Fibroblast of lung (primary cell): ENCODE results near the gene MSL3B.
A peak's percentile ranks its signal among the peaks of the same experiment; 100 is the strongest.

Experiments used
- DNase-seq, 2 donors: peaks; one replicate each; pipeline versions ENCODE4 v3.0.0 to v3.0.0-alpha.2; 2010; ENCODE audit warnings: low read depth in 2 of 2
- H2AFZ ChIP-seq: 2 replicates; pipeline ENCODE4 v1.5.1; 2012; ENCODE audit warnings: low read length, control low read depth, inconsistent platforms
- H3K27ac ChIP-seq: 2 replicates; pipeline ENCODE4 v1.5.1; 2011; ENCODE audit warnings: low read length, control low read depth; ENCODE audit not compliant: insufficient read depth
- H3K27me3 ChIP-seq: 2 replicates; pipeline ENCODE4 v1.5.1; 2011; ENCODE audit warnings: mild to moderate bottlenecking, low read length; ENCODE audit not compliant: control insufficient read depth, insufficient read depth
- H3K36me3 ChIP-seq: 2 replicates; pipeline ENCODE4 v1.5.1; 2011; ENCODE audit warnings: low read length; ENCODE audit not compliant: control insufficient read depth, insufficient read depth
- H3K4me1 ChIP-seq: 2 replicates; pipeline ENCODE4 v1.5.1; 2011; ENCODE audit warnings: low read length; ENCODE audit not compliant: control insufficient read depth, insufficient read depth; ENCODE audit errors: extremely low read depth
- H3K4me2 ChIP-seq: 2 replicates; pipeline ENCODE4 v1.5.1; 2011; ENCODE audit warnings: low read length, control low read depth; ENCODE audit not compliant: insufficient read depth; ENCODE audit errors: extremely low read depth
- H3K4me3 ChIP-seq, 4 experiments: fragments of 200-600 bp in 1 of 4; sonication (generic) in 1 of 4; replicated peaks in 1 of 4; 2 replicates each; pipeline ENCODE4 v1.5.1; 2011 to 2016; ENCODE audit warnings: low read length in 4 of 4, low read depth in 3 of 4, mild to moderate bottlenecking in 3 of 4, control low read depth in 2 of 4, inconsistent platforms in 1 of 4, mixed read lengths in 1 of 4; ENCODE audit not compliant: insufficient read depth in 1 of 4; ENCODE audit errors: control extremely low read depth in 1 of 4
- H3K79me2 ChIP-seq: 2 replicates; pipeline ENCODE4 v1.5.1; 2012; ENCODE audit warnings: mild to moderate bottlenecking, low read length, inconsistent platforms; ENCODE audit not compliant: control insufficient read depth, insufficient read depth
- H3K9ac ChIP-seq: 2 replicates; pipeline ENCODE4 v1.5.1; 2011; ENCODE audit warnings: mild to moderate bottlenecking, low read length, control low read depth; ENCODE audit not compliant: insufficient read depth
- H3K9me3 ChIP-seq: 2 replicates; pipeline ENCODE4 v1.5.1; 2012; ENCODE audit warnings: low read depth, low read length; ENCODE audit not compliant: control insufficient read depth, insufficient read depth
- H4K20me1 ChIP-seq: 2 replicates; pipeline ENCODE4 v1.5.1; 2011; ENCODE audit warnings: low read length; ENCODE audit not compliant: control insufficient read depth, insufficient read depth; ENCODE audit errors: extremely low read depth
- EZH2 ChIP-seq: IDR thresholded peaks from 2 replicates; pipeline ENCODE4 v1.5.1; 2012; ENCODE audit warnings: low read length, control low read depth, mild to moderate bottlenecking; ENCODE audit errors: missing control alignments
- TF ChIP-seq, protein P1 (sequence below), 2 donors: IDR thresholded peaks in 1 of 2; conservative IDR thresholded peaks in 1 of 2; 1 replicate in 1 of 2; 2 replicates in 1 of 2; pipeline ENCODE4 v1.5.1; 2011 to 2012; ENCODE audit warnings: low read length in 2 of 2, control low read depth in 1 of 2, inconsistent platforms in 1 of 2, low read depth in 1 of 2, mild to moderate bottlenecking in 1 of 2

Gene MSL3B

DNA sequence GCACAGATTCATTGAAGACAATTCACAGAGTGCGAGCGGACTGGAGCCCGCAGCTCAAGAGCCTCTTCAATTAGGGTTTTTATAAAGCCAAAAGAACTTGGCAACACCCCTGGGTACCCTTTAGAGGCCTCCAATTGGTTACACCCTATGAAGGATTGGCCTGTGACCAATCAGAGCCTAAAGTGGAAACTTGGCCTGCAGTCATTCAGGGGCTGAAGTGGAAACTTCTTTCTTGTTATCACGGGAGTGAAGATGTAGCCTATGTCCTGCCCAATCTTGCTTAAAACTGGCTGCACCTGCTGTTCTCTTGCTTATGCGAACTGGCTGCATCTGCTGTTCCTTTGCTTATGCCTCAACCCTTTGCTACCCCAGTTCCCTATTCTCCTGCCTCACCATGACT is 12.0 kb downstream of the MSL3B start:
- DNase-seq, result no peak
- H3K79me2 ChIP-seq, result peaks cover 31% of the 10 kb centered on the region
- no peak overlapping the region for H3K27ac ChIP-seq
- peaks cover 6% of the 10 kb centered on the region for H3K4me1 ChIP-seq
- H3K4me3 ChIP-seq, result no peak overlapping the region
- no peaks in the 10 kb centered on the region for H4K20me1 ChIP-seq
- no peaks in the 10 kb centered on the region for H3K27me3 ChIP-seq
- H3K36me3 ChIP-seq, result no peaks in the 10 kb centered on the region
- TF ChIP-seq EZH2, result no peak
- TF ChIP-seq, protein P1, sequence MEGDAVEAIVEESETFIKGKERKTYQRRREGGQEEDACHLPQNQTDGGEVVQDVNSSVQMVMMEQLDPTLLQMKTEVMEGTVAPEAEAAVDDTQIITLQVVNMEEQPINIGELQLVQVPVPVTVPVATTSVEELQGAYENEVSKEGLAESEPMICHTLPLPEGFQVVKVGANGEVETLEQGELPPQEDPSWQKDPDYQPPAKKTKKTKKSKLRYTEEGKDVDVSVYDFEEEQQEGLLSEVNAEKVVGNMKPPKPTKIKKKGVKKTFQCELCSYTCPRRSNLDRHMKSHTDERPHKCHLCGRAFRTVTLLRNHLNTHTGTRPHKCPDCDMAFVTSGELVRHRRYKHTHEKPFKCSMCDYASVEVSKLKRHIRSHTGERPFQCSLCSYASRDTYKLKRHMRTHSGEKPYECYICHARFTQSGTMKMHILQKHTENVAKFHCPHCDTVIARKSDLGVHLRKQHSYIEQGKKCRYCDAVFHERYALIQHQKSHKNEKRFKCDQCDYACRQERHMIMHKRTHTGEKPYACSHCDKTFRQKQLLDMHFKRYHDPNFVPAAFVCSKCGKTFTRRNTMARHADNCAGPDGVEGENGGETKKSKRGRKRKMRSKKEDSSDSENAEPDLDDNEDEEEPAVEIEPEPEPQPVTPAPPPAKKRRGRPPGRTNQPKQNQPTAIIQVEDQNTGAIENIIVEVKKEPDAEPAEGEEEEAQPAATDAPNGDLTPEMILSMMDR (conservative IDR thresholded peaks at IDR 0.05 in 1 of 2, IDR thresholded peaks at IDR 0.05 in 1 of 2; ENCODE audit: low read depth in 1 of 2, low read length in 2 of 2), result no peak
- H2AFZ ChIP-seq, result no peak overlapping the region
- no peak overlapping the region for H3K9ac ChIP-seq
- H3K9me3 ChIP-seq, result no peaks in the 10 kb centered on the region
- H3K4me2 ChIP-seq, result no peak overlapping the region

DNA sequence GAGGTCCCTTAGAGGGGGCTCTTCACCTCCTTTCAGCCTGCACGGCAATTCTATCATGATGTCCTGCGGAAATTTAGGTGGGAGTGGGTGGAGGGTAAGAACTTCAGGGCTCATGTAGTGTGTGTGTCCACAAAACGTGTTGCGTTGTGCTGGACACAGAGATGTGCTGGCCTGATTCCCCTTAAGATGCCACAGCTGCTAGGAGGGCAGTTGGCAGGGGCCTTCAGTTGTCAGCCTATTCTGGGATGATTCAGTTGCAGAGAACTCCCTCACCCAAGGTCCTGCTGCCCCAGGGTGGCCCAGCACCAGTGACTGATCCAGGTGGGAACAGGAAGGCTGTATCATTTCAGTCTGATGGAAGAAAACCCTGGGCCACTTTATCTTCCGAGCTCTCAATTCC is 12.8 kb downstream of the MSL3B start:
- peaks cover 39% of the 10 kb centered on the region for H3K79me2 ChIP-seq
- no peak for DNase-seq
- peaks cover 6% of the 10 kb centered on the region for H3K4me1 ChIP-seq
- H3K9ac ChIP-seq, result no peak overlapping the region
- H3K27me3 ChIP-seq, result no peaks in the 10 kb centered on the region
- no peaks in the 10 kb centered on the region for H3K9me3 ChIP-seq
- H4K20me1 ChIP-seq, result no peaks in the 10 kb centered on the region
- peak overlapping the region; percentile 75 for H3K27ac ChIP-seq
- no peaks in the 10 kb centered on the region for H3K36me3 ChIP-seq
- H2AFZ ChIP-seq, result peak overlapping the region; percentile 36
- TF ChIP-seq, protein P1 (conservative IDR thresholded peaks at IDR 0.05 in 1 of 2, IDR thresholded peaks at IDR 0.05 in 1 of 2; ENCODE audit: low read depth in 1 of 2, low read length in 2 of 2), result no peak
- TF ChIP-seq EZH2, result no peak
- peak overlapping the region in 2 of 4 experiments; percentile 78 to 84 for H3K4me3 ChIP-seq
- peak overlapping the region; percentile 85 for H3K4me2 ChIP-seq

DNA sequence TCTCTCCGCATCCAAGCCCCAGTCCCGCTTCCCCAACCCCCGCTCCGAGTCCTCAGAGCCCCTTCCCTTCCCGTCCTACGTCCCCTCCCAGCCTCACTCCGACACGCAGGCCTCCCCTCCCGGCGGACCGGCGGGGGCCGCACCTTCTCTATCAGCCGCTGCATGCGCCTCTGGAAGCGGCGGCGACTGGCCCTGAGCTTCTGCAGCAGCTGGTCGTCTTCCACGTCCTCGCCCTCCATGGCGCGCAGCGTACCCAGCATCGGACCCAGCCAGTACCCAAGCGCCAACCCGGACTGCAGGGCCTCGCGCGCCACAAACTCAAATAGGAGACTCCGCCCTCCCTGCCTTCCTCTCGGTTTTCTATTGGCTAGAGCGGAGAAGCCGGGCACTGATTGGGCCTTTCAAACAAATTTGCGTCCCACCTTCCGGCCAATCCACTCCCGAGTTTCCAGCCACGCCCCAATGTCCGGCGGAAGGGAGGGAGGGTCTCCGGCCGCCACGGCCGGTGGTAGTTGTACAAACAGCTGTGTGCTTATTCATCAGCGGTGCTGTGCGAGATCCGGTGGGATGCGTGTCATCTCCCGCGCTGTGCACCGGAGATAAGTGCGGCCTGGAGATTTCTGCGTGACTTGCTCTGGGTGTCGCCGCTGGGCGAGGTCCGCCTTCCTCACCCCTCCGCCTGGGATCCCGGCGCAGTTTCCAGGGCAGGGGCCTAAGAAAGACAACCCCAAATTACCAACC is 13.8 kb downstream of the MSL3B start, which contains the start of gene HJURP:
TSS of gene HJURP (minus strand) at position 295 of the 741 bp plus-strand sequence. CDS start at position 260, 35 bp downstream.
- Histone ChIP-seq H3K36me3 (no peaks in the 10 kb centered on the region), H3K9ac (peak within 1 kb of the TSS; percentile 65), H3K9me3 (no peaks in the 10 kb centered on the region), H3K4me3 (peak within 1 kb of the TSS; percentile 78 to 87 (median 81)), H3K4me1 (peaks cover 6% of the 10 kb centered on the region), H3K27ac (peak within 1 kb of the TSS; percentile 81), H3K27me3 (no peaks in the 10 kb centered on the region), H3K79me2 (peaks cover 48% of the 10 kb centered on the region), H2AFZ (peak within 1 kb of the TSS; percentile 96), H3K4me2 (peak within 1 kb of the TSS; percentile 85), H4K20me1 (no peaks in the 10 kb centered on the region)
- peak; percentile 94 to 96 for DNase-seq
- no peak for TF ChIP-seq EZH2
- TF ChIP-seq, protein P1 (conservative IDR thresholded peaks at IDR 0.05 in 1 of 2, IDR thresholded peaks at IDR 0.05 in 1 of 2; ENCODE audit: low read depth in 1 of 2, low read length in 2 of 2), result no peak
